ENCODE results near the gene NXN. TPM values are rescaled to one million over a fixed set of nuclear protein-coding genes. Genes with fewer than 3 reads are reported as not detected.
"Not testable (repeated sequence)": the region's sequence is repeated elsewhere in the genome, so short reads cannot be mapped to it uniquely, and the experiment has no call there.

NXN gene
- total RNA-seq, 4 donors from 2014 or later = 6.6 to 28.4 (median 14.7) TPM

- H3K9me3 ChIP-seq = no peaks in the 10 kb centered on the region
- H3K27me3 ChIP-seq = no peaks in the 10 kb centered on the region
- H3K4me3 ChIP-seq = no peak overlapping the region
- no peaks in the 10 kb centered on the region for H3K4me1 ChIP-seq
- H3K27ac ChIP-seq = no peak overlapping the region
- 84 to 86% methylated on average over 26 to 33 of the region's 33 CpGs for WGBS, 2 donors
- H3K36me3 ChIP-seq = peaks cover 0 to 15% (median 0%) of the 10 kb centered on the region in 3 donors
- DNase-seq (ENCODE audit: low spot score in 2 of 2) = no peak
- TF ChIP-seq CTCF (IDR thresholded peaks at IDR 0.05) (no peak), POLR2A (IDR thresholded peaks at IDR 0.05) (no peak), EP300 (IDR thresholded peaks at IDR 0.05) (no peak)
Observed at GRCh38 chr17:806781-807522, 172.6 kb downstream of the NXN start.

GRCh38 chr17:806346-806745, 173.2 kb downstream of the NXN start:
- WGBS, 2 donors = 68 to 70% methylated on average over 13 of the region's 13 CpGs

GRCh38 chr17:805886-806285, 173.7 kb downstream of the NXN start:
- 89 to 93% methylated on average over 13 to 16 of the region's 23 CpGs for WGBS, 2 donors
- not testable (repeated sequence) for H3K27ac ChIP-seq; H3K9me3 ChIP-seq; H3K4me3 ChIP-seq; DNase-seq (ENCODE audit: low spot score in 2 of 2); H3K27me3 ChIP-seq; H3K4me1 ChIP-seq
- H3K36me3 ChIP-seq = peaks cover 0 to 17% (median 0%) of the 10 kb centered on the region in 3 donors

More at GRCh38 chr17:806346-806745, 173.2 kb downstream of the NXN start:
- TF ChIP-seq CTCF (IDR thresholded peaks at IDR 0.05) (no peak), EP300 (IDR thresholded peaks at IDR 0.05) (no peak), POLR2A (IDR thresholded peaks at IDR 0.05) (no peak)
- Histone ChIP-seq H3K4me1 (no peaks in the 10 kb centered on the region), H3K36me3 (peaks cover 0 to 15% (median 0%) of the 10 kb centered on the region in 3 donors), H3K27me3 (no peaks in the 10 kb centered on the region), H3K9me3 (no peaks in the 10 kb centered on the region), H3K4me3 (no peak overlapping the region), H3K27ac (no peak overlapping the region)
- no peak for DNase-seq (ENCODE audit: low spot score in 2 of 2)

- H3K4me1 ChIP-seq = no peaks in the 10 kb centered on the region
- no peak overlapping the region for H3K4me3 ChIP-seq
- peaks cover 0 to 25% (median 0%) of the 10 kb centered on the region in 3 donors for H3K36me3 ChIP-seq
- H3K27me3 ChIP-seq = no peaks in the 10 kb centered on the region
- TF ChIP-seq CTCF (IDR thresholded peaks at IDR 0.05) (no peak), EP300 (IDR thresholded peaks at IDR 0.05) (no peak), POLR2A (IDR thresholded peaks at IDR 0.05) (no peak)
- WGBS, 2 donors = 69 to 74% methylated on average over 22 to 38 of the region's 41 CpGs
- H3K27ac ChIP-seq = no peak overlapping the region
- H3K9me3 ChIP-seq = no peaks in the 10 kb centered on the region
- no peak for DNase-seq (ENCODE audit: low spot score in 2 of 2)
Observed at GRCh38 chr17:804541-805435, 174.8 kb downstream of the NXN start.

DNA sequence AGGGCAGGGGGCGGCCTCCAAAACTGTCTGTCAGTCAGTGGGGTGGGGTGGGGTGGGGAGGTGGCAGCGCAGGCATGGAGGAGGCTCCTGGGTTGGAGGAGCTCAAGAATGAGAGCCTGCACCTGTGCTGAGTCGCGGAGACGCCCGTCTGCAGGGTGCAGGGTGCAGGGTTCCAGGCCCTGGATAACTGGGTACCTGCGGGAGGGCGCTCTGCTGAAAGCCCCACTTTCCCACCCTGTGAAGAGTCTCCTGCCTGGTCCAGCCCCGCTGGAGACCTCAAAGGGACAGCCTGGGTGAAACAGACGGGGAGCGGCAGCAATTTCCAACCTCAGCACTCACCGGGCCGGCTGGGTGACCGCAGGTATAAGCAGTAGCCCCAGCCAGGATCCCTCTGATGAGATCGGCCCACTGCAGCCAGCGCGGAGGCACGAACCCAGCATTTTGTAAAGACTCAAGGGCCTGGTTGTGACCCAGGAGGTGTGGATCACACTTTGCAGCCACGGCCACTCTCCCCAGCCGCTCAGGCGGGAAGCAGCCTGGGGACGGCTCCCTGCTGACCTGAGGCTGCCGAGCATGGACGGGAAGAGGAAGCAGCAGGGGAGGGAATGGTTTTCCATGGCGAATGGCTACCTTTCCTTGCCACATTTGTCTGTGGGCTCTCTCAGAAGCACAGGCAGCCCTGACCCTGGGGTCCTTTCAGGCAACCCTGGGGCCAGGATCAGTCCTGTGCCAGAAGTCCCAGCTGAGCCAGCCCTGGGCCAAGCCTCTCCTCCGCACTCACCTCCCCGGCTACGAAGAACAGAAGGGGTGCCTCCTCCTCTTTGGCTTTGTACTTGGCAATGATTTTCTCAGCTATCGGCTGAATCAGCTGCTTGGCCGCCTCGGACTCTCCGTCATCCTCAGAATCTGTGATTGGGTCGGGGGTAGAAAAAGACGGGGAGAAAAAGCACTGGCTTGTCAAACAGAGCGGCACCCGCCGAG, 176.4 kb downstream of the NXN start:
- DNase-seq (ENCODE audit: low spot score in 2 of 2) = no peak
- H3K36me3 ChIP-seq = peaks cover 0 to 25% (median 0%) of the 10 kb centered on the region in 3 donors
- TF ChIP-seq POLR2A (IDR thresholded peaks at IDR 0.05) (no peak), CTCF (IDR thresholded peaks at IDR 0.05) (no peak), EP300 (IDR thresholded peaks at IDR 0.05) (no peak)

More for the DNA sequence above, 176.4 kb downstream of the NXN start:
- no peaks in the 10 kb centered on the region for H3K9me3 ChIP-seq
- H3K4me3 ChIP-seq = no peak overlapping the region
- no peaks in the 10 kb centered on the region for H3K27me3 ChIP-seq
- WGBS, 2 donors = 89% methylated on average over 24 to 37 of the region's 37 CpGs
- H3K4me1 ChIP-seq = no peaks in the 10 kb centered on the region
- H3K27ac ChIP-seq = no peak overlapping the region

Measured in tibial nerve (tissue), 4 donors.